Activated naive CD4-positive, alpha-beta T cell treated with anti-CD3 and anti-CD28 coated beads, Interleukin-2, amount 50 U/mL, for 72 hours (primary cell): ENCODE data around the gene ME2. TPM values are rescaled to one million over a fixed set of nuclear protein-coding genes. Genes with fewer than 3 reads are reported as not detected.
A peak's percentile ranks its signal among the peaks of the same experiment; 100 is the strongest.
"Not testable (repeated sequence)": the region's sequence is repeated elsewhere in the genome, so short reads cannot be mapped to it uniquely, and the experiment has no call there.

ENCODE experiments used
- ATAC-seq, 2 donors: fragments of 150-1000 bp; cut with Tn5 transposase; 2 replicates each; pipeline ENCODE4 v1.10.0; 2021; ENCODE audit warnings: mild to moderate bottlenecking in 2 of 2, moderate library complexity in 2 of 2
- DNase-seq, 2 donors: peaks; one replicate each; pipeline ENCODE4 v3.0.0; 2021 to 2022; ENCODE audit warnings: low spot score in 2 of 2
- H3K27ac Mint-ChIP-seq, 2 donors: one replicate each; pipeline ENCODE4 v1.8.0; 2022; ENCODE audit warnings: mild to moderate bottlenecking in 2 of 2, mixed read lengths in 2 of 2
- H3K36me3 Mint-ChIP-seq, 2 donors: one replicate each; pipeline ENCODE4 v1.8.0; 2022; ENCODE audit warnings: mixed read lengths in 2 of 2
- H3K9me3 Mint-ChIP-seq, 2 donors: one replicate each; pipeline ENCODE4 v1.8.0; 2022; ENCODE audit warnings: mixed read lengths in 2 of 2
- total RNA-seq, 2 donors: library from RNA; stranded (reverse); gene quantifications; one replicate each; pipeline ENCODE4 v1.2.3, GENCODE V29; 2022

Gene ME2
- total RNA-seq, 2 donors from 2014 or later: 117 to 143 TPM

DNA sequence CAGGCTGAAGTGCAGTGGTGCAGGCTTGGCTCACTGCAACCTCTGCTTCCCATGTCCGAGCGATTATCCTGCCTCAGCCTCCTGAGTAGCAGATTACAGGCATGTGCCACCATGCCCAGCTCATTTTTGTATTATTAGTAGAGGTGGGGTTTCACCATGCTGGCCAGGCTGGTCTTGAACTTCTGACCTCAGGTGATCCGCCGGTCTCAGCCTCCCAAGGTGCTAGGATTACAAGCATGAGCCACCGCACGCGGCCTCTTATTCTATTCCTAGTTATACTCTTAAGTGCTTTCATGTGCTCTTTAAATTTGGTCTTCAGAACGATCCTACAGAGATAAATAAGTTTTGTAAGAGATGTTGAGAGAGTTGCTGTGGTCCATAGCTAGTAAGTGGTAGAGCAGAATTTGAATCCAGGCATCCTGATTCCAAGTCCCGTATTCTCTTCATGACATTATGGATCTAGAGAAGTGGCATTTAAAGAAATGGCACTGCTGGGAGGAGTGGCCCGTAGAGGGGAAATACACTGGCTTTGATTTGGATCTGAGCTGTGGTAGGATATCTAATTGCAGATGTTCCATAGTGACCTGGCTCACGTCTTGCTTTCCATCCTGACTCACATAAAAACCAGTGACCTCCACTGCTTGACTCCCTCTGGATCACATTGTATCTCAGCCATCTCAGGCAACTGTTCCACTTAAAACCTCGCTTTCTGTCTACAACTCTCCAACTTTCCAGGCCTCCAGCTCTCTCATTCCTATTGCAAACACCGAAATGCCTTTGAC, 22.8 kb upstream of the ME2 start:
- peaks cover 6 to 8% of the 10 kb centered on the region in 2 donors for H3K36me3 Mint-ChIP-seq
- H3K27ac Mint-ChIP-seq: no peak overlapping the region
- H3K9me3 Mint-ChIP-seq: peaks cover 6 to 9% of the 10 kb centered on the region in 2 donors
- ATAC-seq: no peak
- no peak for DNase-seq

GRCh38 chr18:50857166-50857565, 21.8 kb upstream of the ME2 start:
- not testable (repeated sequence) for ATAC-seq, H3K9me3 Mint-ChIP-seq, DNase-seq, H3K36me3 Mint-ChIP-seq
- peak overlapping the region in 1 of 2 donors; percentile 37 for H3K27ac Mint-ChIP-seq

DNA sequence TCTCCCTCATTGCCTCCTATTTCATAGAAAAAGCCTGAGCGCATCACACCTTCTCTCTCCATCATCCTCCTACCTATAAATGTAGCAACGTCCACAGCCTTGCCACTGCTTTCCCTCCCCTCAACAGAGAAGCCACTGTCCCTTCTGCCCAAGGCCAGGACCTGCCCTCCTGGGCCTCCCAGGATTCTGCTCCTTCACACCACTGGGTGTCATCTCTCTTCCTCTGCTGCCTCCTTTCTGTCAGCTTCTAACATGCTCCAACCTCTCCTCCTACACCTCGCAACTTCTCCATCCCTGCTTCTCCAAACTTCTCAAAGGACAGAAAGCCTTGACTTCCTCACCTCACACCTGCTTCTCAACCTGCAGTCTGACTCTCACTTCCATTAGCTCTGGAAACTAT, 21.2 kb upstream of the ME2 start:
- Mint-ChIP-seq H3K27ac (peak overlapping the region in 1 of 2 donors; percentile 37), H3K9me3 (peaks cover 2 to 9% of the 10 kb centered on the region in 2 donors), H3K36me3 (peaks cover 3 to 8% of the 10 kb centered on the region in 2 donors)
- DNase-seq: no peak
- no peak for ATAC-seq

- H3K27ac Mint-ChIP-seq: peak overlapping the region in 1 of 2 donors; percentile 73
- DNase-seq: no peak
- no peaks in the 10 kb centered on the region for H3K9me3 Mint-ChIP-seq
- no peak for ATAC-seq
- H3K36me3 Mint-ChIP-seq: no peaks in the 10 kb centered on the region
Measured at GRCh38 chr18:50859793-50860555, 18.9 kb upstream of the ME2 start.

- Mint-ChIP-seq H3K9me3 (no peaks in the 10 kb centered on the region), H3K27ac (no peak overlapping the region), H3K36me3 (no peaks in the 10 kb centered on the region)
- ATAC-seq: no peak
- DNase-seq: no peak
Measured at GRCh38 chr18:50861617-50862016, 17.3 kb upstream of the ME2 start.

DNA sequence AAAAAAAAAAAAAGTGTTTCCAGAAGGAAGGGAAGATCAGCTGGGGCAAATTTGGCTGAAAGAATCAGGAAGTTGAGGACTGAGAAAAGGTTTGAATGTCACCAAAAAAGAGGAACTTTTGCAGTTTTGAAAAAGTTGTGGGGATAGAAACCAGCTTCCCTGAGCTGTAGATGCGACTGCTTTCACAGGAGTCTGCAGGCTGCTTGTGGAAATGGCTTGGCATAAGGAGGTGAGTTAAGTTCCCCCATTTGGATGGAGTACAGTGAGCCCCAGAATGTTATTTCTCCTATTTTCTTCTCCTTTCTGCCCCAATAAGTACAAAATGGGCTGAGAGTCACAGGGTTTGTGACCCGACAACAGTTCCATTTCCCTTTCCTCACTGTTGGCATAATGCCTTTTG, 16.5 kb upstream of the ME2 start:
- DNase-seq (no peak), ATAC-seq (no peak)
- Mint-ChIP-seq H3K9me3 (no peaks in the 10 kb centered on the region), H3K36me3 (no peaks in the 10 kb centered on the region), H3K27ac (no peak overlapping the region)

GRCh38 chr18:50863840-50864375, 15.0 kb upstream of the ME2 start:
- H3K27ac Mint-ChIP-seq: no peak overlapping the region
- no peak for ATAC-seq
- no peaks in the 10 kb centered on the region for H3K9me3 Mint-ChIP-seq
- DNase-seq: no peak
- H3K36me3 Mint-ChIP-seq: no peaks in the 10 kb centered on the region

GRCh38 chr18:50866765-50867164, 12.2 kb upstream of the ME2 start:
- no peak for DNase-seq
- H3K36me3 Mint-ChIP-seq: no peaks in the 10 kb centered on the region
- no peak overlapping the region for H3K27ac Mint-ChIP-seq
- ATAC-seq: no peak
- H3K9me3 Mint-ChIP-seq: no peaks in the 10 kb centered on the region

DNA sequence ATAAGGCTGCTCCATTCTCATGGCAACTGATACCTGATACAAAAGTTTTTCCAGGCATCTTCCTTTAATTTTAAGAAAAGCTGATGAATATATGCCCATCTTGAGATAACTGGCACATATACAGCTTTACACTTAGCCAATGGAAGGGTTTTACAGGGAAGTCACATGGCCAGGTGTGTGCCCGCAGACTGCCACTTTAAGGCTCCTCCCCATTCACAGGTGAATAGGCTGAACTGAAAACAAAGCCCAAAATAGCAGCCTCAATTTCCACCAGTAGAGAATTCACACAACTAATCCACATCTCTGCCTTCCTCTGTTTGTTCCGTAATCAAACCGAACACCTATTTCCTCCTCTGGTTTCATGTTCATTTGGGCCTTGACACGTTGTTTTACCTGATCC, 9.8 kb upstream of the ME2 start:
- H3K27ac Mint-ChIP-seq: no peak overlapping the region
- ATAC-seq (no peak), DNase-seq (no peak)
- no peaks in the 10 kb centered on the region for H3K36me3 Mint-ChIP-seq
- no peaks in the 10 kb centered on the region for H3K9me3 Mint-ChIP-seq

- ATAC-seq: no peak
Measured at GRCh38 chr18:50870138-50870845, 8.6 kb upstream of the ME2 start.

DNA sequence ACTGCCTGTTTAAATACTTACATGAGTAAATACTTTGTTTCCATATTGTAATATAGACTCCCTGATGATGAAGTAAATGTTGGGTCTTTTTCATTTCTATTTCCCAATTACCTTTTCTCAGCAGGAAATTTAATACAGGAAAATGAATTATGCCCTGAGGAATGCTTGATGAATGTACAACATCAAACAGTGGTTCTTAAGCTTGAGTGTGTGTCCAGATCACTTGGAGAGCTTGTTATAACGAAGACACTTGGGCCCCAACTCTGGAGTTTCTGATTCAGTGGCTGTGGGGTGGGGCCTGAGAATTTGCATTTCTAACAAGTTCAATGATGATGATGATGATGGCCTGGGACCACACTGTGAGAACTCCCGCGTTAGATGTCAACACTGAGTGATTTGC, 7.1 kb upstream of the ME2 start:
- DNase-seq (no peak), ATAC-seq (no peak)
- Mint-ChIP-seq H3K27ac (no peak overlapping the region), H3K9me3 (no peaks in the 10 kb centered on the region), H3K36me3 (no peaks in the 10 kb centered on the region)

More at GRCh38 chr18:50870138-50870845, 8.6 kb upstream of the ME2 start:
- H3K9me3 Mint-ChIP-seq: no peaks in the 10 kb centered on the region
- no peaks in the 10 kb centered on the region for H3K36me3 Mint-ChIP-seq
- no peak for DNase-seq
- no peak overlapping the region for H3K27ac Mint-ChIP-seq

GRCh38 chr18:50875966-50876536, 2.9 kb upstream of the ME2 start:
- ATAC-seq (no peak), DNase-seq (no peak)
- H3K9me3 Mint-ChIP-seq: no peaks in the 10 kb centered on the region
- peaks cover 8 to 9% of the 10 kb centered on the region in 2 donors for H3K36me3 Mint-ChIP-seq
- H3K27ac Mint-ChIP-seq: no peak overlapping the region

- Mint-ChIP-seq H3K36me3 (peaks cover 8 to 9% of the 10 kb centered on the region in 2 donors), H3K27ac (peak overlapping the region; percentile 95 to 98), H3K9me3 (no peaks in the 10 kb centered on the region)
- ATAC-seq (no peak), DNase-seq (no peak)
Measured at GRCh38 chr18:50877545-50878265, 1.2 kb upstream of the ME2 start.

GRCh38 chr18:50879302-50880118, 592 bp downstream of the ME2 start:
- Mint-ChIP-seq H3K27ac (peak overlapping the region; percentile 95 to 99), H3K36me3 (peaks cover 9 to 18% of the 10 kb centered on the region in 2 donors), H3K9me3 (no peaks in the 10 kb centered on the region)
- DNase-seq: peak; percentile 44 to 64
- ATAC-seq: peak; percentile 2 to 16

DNA sequence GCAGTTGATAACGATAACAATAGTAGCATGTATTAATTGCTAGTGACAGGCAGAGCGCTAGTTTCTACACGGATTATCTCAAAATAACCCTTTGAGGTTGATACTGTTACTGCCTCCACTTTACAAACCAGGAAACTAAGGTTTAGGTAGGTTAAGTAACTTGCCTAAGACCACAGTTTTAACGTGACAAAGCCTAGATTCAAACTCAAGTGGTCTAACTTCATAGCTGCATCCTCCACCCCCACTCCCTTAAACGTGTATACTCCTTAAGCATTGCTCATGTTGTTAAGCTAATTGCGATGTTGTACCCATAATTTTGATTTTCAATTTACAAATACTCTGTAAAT, 1.2 kb downstream of the ME2 start:
- H3K27ac Mint-ChIP-seq: peak overlapping the region; percentile 95 to 99
- peaks cover 9 to 18% of the 10 kb centered on the region in 2 donors for H3K36me3 Mint-ChIP-seq
- no peak for DNase-seq
- no peaks in the 10 kb centered on the region for H3K9me3 Mint-ChIP-seq
- no peak for ATAC-seq
